ENCODE results near the gene CCDC88A.
"Not testable (repeated sequence)": the region's sequence is repeated elsewhere in the genome, so short reads cannot be mapped to it uniquely, and the experiment has no call there.

The CCDC88A gene

DNA sequence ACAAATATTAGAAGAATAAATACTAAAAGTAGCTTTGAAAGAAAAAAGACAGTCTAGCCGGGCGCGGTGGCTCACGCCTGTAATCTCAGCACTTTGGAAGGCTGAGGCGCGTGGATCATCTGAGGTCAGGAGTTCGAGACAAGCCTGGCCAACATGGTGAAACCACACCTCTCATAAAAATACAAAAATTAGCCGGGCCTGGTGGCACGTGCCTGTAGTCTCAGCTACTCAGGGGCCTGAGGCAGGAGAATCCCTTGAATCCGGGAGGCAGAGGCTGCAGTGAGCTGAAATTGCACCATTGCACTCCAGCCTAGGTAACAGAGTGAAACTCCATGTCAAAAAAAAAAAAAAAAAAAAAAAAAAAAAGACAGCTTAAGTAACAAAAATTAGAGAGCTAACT, 34.1 kb downstream of the CCDC88A start:
- H3K4me3 Mint-ChIP-seq; H3K27ac Mint-ChIP-seq; intact Hi-C loops (cut with micrococcal nuclease); H3K9me3 Mint-ChIP-seq; H3K27me3 Mint-ChIP-seq: not testable (repeated sequence)
- Mint-ChIP-seq H3K36me3 (ENCODE audit: low read depth) (peaks cover 67% of the 10 kb centered on the region), H3K4me1 (ENCODE audit: low read depth) (peaks cover 13% of the 10 kb centered on the region)

DNA sequence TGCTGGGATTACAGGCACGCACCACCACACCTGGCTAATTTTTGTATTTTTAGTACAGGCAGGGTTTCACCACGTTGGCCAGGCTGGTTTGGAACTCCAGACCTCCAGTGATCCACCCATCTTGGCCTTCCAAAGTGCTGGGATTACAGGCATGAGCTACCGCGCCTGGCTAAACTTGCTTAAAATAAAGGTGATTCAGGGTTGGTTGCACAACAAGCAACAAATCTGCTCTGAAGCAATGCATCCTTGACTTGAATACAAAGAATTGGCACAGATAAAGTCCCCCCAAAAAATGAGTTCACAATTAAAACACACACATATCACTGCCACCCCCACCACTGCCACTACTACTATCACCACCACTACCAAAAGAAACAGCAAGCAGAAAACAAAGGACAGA, 34.9 kb downstream of the CCDC88A start:
- Mint-ChIP-seq H3K27me3 (no peaks in the 10 kb centered on the region), H3K9me3 (no peaks in the 10 kb centered on the region), H3K27ac (no peak overlapping the region), H3K4me3 (no peak overlapping the region), H3K36me3 (ENCODE audit: low read depth) (peaks cover 61% of the 10 kb centered on the region), H3K4me1 (ENCODE audit: low read depth) (peaks cover 7% of the 10 kb centered on the region)
- intact Hi-C loops (cut with micrococcal nuclease) = no loop called here

GRCh38 chr2:55371376-55371775, 48.3 kb downstream of the CCDC88A start:
- no peak overlapping the region for H3K4me3 Mint-ChIP-seq
- H3K36me3 Mint-ChIP-seq (ENCODE audit: low read depth) = peaks cover 53% of the 10 kb centered on the region
- intact Hi-C loops (cut with micrococcal nuclease) = no loop called here
- H3K9me3 Mint-ChIP-seq = no peaks in the 10 kb centered on the region
- H3K27me3 Mint-ChIP-seq = no peaks in the 10 kb centered on the region
- H3K4me1 Mint-ChIP-seq (ENCODE audit: low read depth) = peaks cover 5% of the 10 kb centered on the region
- H3K27ac Mint-ChIP-seq = no peak overlapping the region

DNA sequence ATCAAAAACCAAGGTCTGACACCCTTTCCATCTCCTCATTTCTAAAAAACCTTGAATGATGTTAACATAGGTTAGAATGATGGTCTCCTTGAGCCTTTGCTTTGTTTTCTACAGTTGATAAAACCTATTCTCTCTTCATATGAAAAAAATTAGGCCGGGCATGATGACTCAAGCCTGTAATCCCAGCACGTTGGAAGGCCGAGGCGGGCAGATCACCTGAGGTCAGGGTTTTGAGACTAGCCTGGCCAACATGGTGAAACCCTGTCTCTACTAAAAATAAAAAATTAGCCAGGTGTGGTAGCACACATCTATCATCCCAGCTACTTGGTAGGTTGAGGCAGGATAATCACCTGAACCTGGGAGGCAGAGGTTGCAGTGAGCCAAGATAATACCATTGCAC, 49.4 kb downstream of the CCDC88A start:
- intact Hi-C loops (cut with micrococcal nuclease) = no loop called here
- no peaks in the 10 kb centered on the region for H3K9me3 Mint-ChIP-seq
- H3K36me3 Mint-ChIP-seq (ENCODE audit: low read depth) = peaks cover 49% of the 10 kb centered on the region
- no peak overlapping the region for H3K27ac Mint-ChIP-seq
- no peak overlapping the region for H3K4me3 Mint-ChIP-seq
- peaks cover 5% of the 10 kb centered on the region for H3K4me1 Mint-ChIP-seq (ENCODE audit: low read depth)
- H3K27me3 Mint-ChIP-seq = no peaks in the 10 kb centered on the region

DNA sequence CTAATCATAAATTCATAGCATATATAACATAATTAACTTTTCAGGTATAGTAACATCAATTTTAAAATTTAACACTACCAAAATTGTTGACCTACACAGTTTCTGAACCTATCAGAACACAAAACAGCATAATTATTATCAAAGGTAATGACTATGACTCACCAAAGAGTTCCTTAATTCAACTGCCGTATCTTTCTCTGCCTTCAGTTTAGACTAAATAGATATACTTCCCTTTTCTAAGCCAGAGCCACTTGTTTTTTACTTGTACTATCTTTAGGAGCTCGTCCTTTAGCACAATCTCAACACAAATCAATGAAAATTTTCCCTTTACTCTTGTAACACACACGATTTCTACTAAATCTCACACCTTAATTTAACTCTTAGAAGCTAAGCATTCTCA, 54.4 kb downstream of the CCDC88A start:
- Mint-ChIP-seq H3K27me3 (no peaks in the 10 kb centered on the region), H3K4me1 (ENCODE audit: low read depth) (peaks cover 7% of the 10 kb centered on the region), H3K36me3 (ENCODE audit: low read depth) (peaks cover 42% of the 10 kb centered on the region), H3K27ac (peak overlapping the region; percentile 50), H3K9me3 (no peaks in the 10 kb centered on the region), H3K4me3 (no peak overlapping the region)
- intact Hi-C loops (cut with micrococcal nuclease) = loop anchor here (10.0 kb wide), 1 partner anchor 49 kb away; the partner anchor contains the start of gene CCDC88A

DNA sequence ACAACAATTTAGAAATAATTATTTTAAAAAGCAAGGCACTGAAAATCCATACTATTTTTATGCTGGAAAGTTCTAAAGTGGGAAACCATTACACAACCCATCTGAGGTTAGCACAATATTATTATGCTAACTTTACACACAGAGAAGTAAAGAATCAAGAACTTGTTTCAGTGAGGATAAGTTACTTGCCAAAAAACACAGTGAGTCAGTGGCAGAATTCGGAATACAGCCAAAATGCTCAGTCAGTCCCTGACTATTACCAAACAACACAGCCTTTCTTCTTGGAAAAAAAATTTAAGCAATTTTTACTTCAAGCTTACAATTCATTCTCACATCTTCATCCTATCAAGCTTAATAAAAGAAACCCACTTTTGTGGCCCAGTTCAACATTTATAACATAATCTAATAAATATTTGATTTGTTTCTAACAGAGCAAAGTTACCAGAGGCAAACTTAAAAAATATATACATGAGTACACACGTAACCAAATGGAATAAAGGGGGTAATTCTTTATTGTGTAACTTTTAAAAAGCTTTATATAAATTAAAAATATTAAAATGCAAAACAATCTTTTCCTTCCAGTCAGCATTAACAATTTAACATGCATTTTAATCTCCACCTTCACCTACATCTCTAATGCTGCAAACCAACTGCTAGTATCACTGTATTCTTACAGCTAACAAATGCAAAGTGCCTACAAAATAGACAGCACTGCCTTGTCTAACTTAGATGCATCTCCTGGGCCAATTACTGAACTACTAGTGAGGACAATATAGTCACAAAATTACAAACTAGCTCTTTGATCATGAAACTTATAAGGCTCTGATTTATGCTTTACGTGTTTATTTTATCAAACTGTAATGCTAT, 55.2 kb downstream of the CCDC88A start:
- Mint-ChIP-seq H3K36me3 (ENCODE audit: low read depth) (peaks cover 36% of the 10 kb centered on the region), H3K27me3 (no peaks in the 10 kb centered on the region), H3K9me3 (no peaks in the 10 kb centered on the region), H3K27ac (no peak overlapping the region), H3K4me3 (no peak overlapping the region), H3K4me1 (ENCODE audit: low read depth) (peaks cover 7% of the 10 kb centered on the region)
- intact Hi-C loops (cut with micrococcal nuclease) = loop anchor here (10.0 kb wide), 1 partner anchor 50 kb away; the partner anchor contains the start of gene CCDC88A

DNA sequence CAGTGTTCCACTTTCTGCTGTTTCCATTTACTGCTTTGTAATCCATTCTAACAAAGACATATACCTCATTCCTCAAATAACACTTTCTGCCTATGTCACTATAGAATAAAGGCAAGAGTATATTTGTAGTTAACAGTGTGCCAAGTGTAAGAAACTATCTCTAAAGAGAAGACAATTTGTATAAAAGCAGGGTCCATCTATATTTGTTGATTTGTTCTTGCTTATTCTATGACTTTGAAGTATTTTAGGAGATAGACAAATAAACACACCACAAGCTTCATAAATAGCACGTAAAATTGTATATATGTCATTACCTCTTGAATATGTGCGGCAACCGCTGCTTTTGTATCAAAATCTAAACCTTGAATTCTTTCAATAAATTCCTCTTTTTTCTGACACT, 56.0 kb downstream of the CCDC88A start:
- H3K9me3 Mint-ChIP-seq = no peaks in the 10 kb centered on the region
- peaks cover 35% of the 10 kb centered on the region for H3K36me3 Mint-ChIP-seq (ENCODE audit: low read depth)
- H3K4me1 Mint-ChIP-seq (ENCODE audit: low read depth) = peaks cover 11% of the 10 kb centered on the region
- H3K27me3 Mint-ChIP-seq = no peaks in the 10 kb centered on the region
- no peak overlapping the region for H3K4me3 Mint-ChIP-seq
- intact Hi-C loops (cut with micrococcal nuclease) = loop anchor here (10.0 kb wide), 1 partner anchor 51 kb away; the partner anchor contains the start of gene CCDC88A
- no peak overlapping the region for H3K27ac Mint-ChIP-seq

- peaks cover 23% of the 10 kb centered on the region for H3K4me1 Mint-ChIP-seq (ENCODE audit: low read depth)
- no peaks in the 10 kb centered on the region for H3K27me3 Mint-ChIP-seq
- no peaks in the 10 kb centered on the region for H3K9me3 Mint-ChIP-seq
- no peak overlapping the region for H3K27ac Mint-ChIP-seq
- H3K4me3 Mint-ChIP-seq = no peak overlapping the region
- intact Hi-C loops (cut with micrococcal nuclease) = loop anchor here (10.0 kb wide), 1 partner anchor 53 kb away; the partner anchor contains the start of gene CCDC88A
- peaks cover 54% of the 10 kb centered on the region for H3K36me3 Mint-ChIP-seq (ENCODE audit: low read depth)
Observed at GRCh38 chr2:55361465-55362189, 58.0 kb downstream of the CCDC88A start.

GRCh38 chr2:55358451-55358850, 61.2 kb downstream of the CCDC88A start:
- H3K27me3 Mint-ChIP-seq = no peaks in the 10 kb centered on the region
- intact Hi-C loops (cut with micrococcal nuclease) = no loop called here
- H3K36me3 Mint-ChIP-seq (ENCODE audit: low read depth) = peaks cover 74% of the 10 kb centered on the region
- peaks cover 16% of the 10 kb centered on the region for H3K4me1 Mint-ChIP-seq (ENCODE audit: low read depth)
- H3K4me3 Mint-ChIP-seq = no peak overlapping the region
- H3K9me3 Mint-ChIP-seq = no peaks in the 10 kb centered on the region
- H3K27ac Mint-ChIP-seq = peak overlapping the region; percentile 28

DNA sequence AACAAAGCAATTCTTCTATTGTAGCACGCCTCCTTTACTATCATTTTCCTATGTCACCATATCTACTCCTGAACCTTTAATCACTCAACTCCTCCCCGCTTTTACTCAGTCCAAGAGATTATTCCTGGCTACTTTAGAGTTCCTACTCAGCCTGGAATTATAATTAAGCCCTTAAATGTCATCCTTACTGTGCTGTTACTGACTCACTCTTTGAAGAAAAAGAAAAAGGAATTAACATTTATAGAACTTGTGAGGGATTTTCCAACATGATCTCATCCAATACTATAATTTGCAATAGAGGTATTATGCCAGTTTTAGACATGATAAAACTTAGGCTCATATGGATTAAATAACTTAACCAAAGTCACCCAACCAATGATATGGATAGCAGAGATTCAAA, 61.7 kb downstream of the CCDC88A start:
- intact Hi-C loops (cut with micrococcal nuclease) = no loop called here
- Mint-ChIP-seq H3K9me3 (no peaks in the 10 kb centered on the region), H3K36me3 (ENCODE audit: low read depth) (peaks cover 76% of the 10 kb centered on the region), H3K4me1 (ENCODE audit: low read depth) (peaks cover 16% of the 10 kb centered on the region), H3K4me3 (no peak overlapping the region), H3K27me3 (no peaks in the 10 kb centered on the region), H3K27ac (peak overlapping the region; percentile 28)

- peaks cover 76% of the 10 kb centered on the region for H3K36me3 Mint-ChIP-seq (ENCODE audit: low read depth)
- peak overlapping the region; percentile 28 for H3K27ac Mint-ChIP-seq
- H3K4me1 Mint-ChIP-seq (ENCODE audit: low read depth) = peaks cover 16% of the 10 kb centered on the region
- no peaks in the 10 kb centered on the region for H3K9me3 Mint-ChIP-seq
- no peaks in the 10 kb centered on the region for H3K27me3 Mint-ChIP-seq
- H3K4me3 Mint-ChIP-seq = no peak overlapping the region
- intact Hi-C loops (cut with micrococcal nuclease) = no loop called here
Observed at GRCh38 chr2:55357164-55357563, 62.5 kb downstream of the CCDC88A start.

DNA sequence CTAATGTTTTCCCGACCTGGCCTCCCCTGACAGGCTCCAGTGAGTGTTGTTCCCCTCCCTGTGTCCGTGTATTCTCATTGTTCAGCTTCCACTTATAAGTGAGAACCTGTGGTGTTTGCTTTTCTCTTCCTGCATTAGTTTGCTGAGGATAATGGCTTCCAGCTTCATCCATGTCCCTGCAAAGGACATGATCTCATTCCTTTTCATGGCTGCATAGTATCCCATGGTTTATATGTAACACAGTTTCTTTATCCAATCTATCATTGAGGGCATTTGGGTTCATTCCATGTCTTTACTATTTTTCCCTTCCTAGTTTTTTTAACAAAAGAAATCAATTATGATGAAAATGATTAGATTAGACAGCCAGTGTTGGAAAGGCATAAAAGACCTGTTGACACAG, 63.5 kb downstream of the CCDC88A start:
- H3K36me3 Mint-ChIP-seq (ENCODE audit: low read depth) = peaks cover 78% of the 10 kb centered on the region

DNA sequence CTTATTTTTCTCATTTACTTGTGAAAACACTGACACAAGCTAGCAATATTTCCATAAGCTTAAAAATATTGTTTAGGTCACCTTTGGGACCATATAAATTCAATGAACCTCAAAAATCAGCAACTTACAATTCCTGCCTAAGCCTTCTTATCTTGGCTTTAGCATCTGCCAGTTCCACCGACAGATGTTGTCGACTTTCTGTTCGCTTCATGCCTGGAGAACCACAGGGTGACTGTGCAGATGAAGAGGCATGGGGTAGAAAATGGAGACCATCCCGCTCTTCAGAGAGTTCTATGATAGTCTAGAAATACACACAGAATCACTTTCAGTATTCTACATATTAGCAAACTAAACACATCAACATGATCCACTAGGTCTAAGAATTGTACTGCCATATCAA, 64.2 kb downstream of the CCDC88A start:
- Mint-ChIP-seq H3K9me3 (no peaks in the 10 kb centered on the region), H3K36me3 (ENCODE audit: low read depth) (peaks cover 80% of the 10 kb centered on the region), H3K27ac (no peak overlapping the region), H3K4me3 (no peak overlapping the region), H3K27me3 (no peaks in the 10 kb centered on the region), H3K4me1 (ENCODE audit: low read depth) (peaks cover 16% of the 10 kb centered on the region)
- intact Hi-C loops (cut with micrococcal nuclease) = no loop called here

More for the DNA sequence above, 63.5 kb downstream of the CCDC88A start:
- H3K27ac Mint-ChIP-seq; H3K4me3 Mint-ChIP-seq; H3K27me3 Mint-ChIP-seq; intact Hi-C loops (cut with micrococcal nuclease); H3K9me3 Mint-ChIP-seq: not testable (repeated sequence)
- H3K4me1 Mint-ChIP-seq (ENCODE audit: low read depth) = peaks cover 16% of the 10 kb centered on the region

DNA sequence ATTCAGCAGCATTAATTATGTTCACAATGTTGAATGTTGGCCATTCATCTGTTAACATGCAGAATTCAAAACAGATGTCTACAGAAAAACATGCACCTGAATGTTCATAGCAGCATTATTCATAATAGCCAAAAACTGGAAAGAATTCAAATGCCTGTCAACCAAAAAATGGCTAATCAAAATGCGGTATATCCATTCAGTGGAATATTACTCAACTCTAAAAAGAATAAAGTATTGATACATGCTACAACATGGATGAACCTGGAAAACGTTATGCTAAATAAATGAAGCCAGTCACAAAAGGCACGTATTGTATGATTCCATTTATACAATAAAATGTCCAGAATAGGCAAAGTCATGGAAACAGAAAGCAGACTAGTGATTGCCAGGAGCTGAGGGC, 68.0 kb downstream of the CCDC88A start:
- H3K36me3 Mint-ChIP-seq (ENCODE audit: low read depth) = peaks cover 84% of the 10 kb centered on the region
- H3K4me1 Mint-ChIP-seq (ENCODE audit: low read depth) = no peaks in the 10 kb centered on the region
- H3K27ac Mint-ChIP-seq = no peak overlapping the region
- H3K27me3 Mint-ChIP-seq = no peaks in the 10 kb centered on the region
- no peak overlapping the region for H3K4me3 Mint-ChIP-seq
- intact Hi-C loops (cut with micrococcal nuclease) = no loop called here
- H3K9me3 Mint-ChIP-seq = no peaks in the 10 kb centered on the region

Measured in dendritic cell treated with granulocyte-macrophage colony-stimulating factor and Interleukin-4, amounts not matched to agents 40 ng/mL and 50 ng/mL, for 4 days (primary cell).